ENCODE data around the gene RP9.

The RP9 gene

GRCh38 chr7:33109005-33109757 is at the start of gene RP9:
RP9 (minus strand) TSS chr7:33109404; CDS start chr7:33109372, 32 bp downstream.
- TF ChIP-seq CTCF (IDR thresholded peaks at IDR 0.05; ENCODE audit: low read length, missing control alignments) = no peak
- DNase-seq (ENCODE audit: low read depth) = peak; percentile 53
- peak within 1 kb of the TSS; percentile 83 for H3K4me3 ChIP-seq (replicated peaks; ENCODE audit: low read depth, low read length)

DNA sequence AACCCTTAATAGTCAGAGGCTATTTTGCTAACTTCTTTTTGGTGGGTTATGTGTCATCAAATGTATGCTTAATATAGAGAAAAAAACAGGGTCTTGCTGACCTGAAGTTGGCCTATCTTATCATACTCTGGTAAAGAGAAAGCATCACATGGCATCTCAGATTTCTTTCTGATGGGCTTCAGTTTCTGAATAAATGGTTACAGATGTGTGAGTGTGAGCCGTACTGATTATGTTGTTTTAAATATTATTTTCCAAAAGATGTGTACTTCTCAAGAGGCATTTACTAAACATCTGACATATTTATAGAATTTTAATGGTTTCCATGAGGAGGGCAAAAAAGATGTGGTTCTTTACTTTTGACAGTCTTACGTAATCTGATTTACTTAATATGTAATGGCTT is 48.6 kb upstream of the RP9 start:
- TF ChIP-seq CTCF (IDR thresholded peaks at IDR 0.05; ENCODE audit: low read length, missing control alignments) = no peak

DNA sequence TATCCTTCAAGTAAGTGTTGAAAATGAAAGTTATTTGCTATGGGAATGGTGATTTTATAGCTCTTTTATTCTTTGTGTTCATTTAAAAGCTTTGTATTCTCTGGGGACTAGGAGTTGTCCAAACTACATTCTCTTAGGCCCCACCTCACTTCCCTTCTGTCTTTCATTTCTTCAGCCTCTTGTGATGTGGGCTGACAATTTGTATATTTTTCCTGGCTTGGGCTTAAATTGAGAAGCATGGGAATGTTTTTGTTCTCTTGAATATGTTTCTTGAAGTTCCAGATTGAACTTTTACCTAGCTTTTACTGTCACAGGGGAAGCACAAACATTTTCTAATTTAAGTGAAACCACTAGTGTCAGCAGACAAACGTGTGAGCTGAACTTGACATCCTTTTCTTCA is 48.1 kb upstream of the RP9 start:
- no peak overlapping the region for H3K4me3 ChIP-seq (replicated peaks; ENCODE audit: low read depth, low read length)
- peak; percentile 34 for DNase-seq (ENCODE audit: low read depth)
- no peak for TF ChIP-seq CTCF (IDR thresholded peaks at IDR 0.05; ENCODE audit: low read length, missing control alignments)

More for the DNA sequence above, 48.6 kb upstream of the RP9 start:
- DNase-seq (ENCODE audit: low read depth) = no peak
- H3K4me3 ChIP-seq (replicated peaks; ENCODE audit: low read depth, low read length) = no peak overlapping the region

DNA sequence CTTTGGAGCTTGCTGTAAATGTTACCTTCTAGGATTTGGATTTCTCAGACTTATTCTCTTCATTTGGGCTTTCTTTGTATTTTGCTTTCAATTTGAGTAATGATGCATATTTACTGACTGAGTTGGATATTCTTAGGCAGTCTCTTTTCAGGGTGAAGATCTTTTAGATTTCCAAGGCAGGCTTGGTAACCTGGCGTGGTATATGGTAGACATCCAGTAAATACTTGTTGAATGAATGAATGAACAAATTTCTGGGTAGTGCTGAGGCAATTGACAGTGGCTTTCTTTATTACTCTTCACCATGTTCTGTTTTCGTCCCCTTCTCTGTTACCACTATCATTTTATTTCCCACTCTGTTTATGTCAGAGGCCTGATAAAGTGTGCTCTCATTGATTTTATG is 47.2 kb upstream of the RP9 start:
- TF ChIP-seq CTCF (IDR thresholded peaks at IDR 0.05; ENCODE audit: low read length, missing control alignments) = no peak
- no peak for DNase-seq (ENCODE audit: low read depth)
- no peak overlapping the region for H3K4me3 ChIP-seq (replicated peaks; ENCODE audit: low read depth, low read length)

- H3K4me3 ChIP-seq (replicated peaks; ENCODE audit: low read depth, low read length) = no peak overlapping the region
- TF ChIP-seq CTCF (IDR thresholded peaks at IDR 0.05; ENCODE audit: low read length, missing control alignments) = no peak
- DNase-seq (ENCODE audit: low read depth) = peak; percentile 8
Measured at GRCh38 chr7:33155811-33156210, 46.6 kb upstream of the RP9 start.

GRCh38 chr7:33152087-33152486 is 42.9 kb upstream of the RP9 start:
- no peak for DNase-seq (ENCODE audit: low read depth)
- H3K4me3 ChIP-seq (replicated peaks; ENCODE audit: low read depth, low read length) = no peak overlapping the region
- TF ChIP-seq CTCF (IDR thresholded peaks at IDR 0.05; ENCODE audit: low read length, missing control alignments) = no peak

DNA sequence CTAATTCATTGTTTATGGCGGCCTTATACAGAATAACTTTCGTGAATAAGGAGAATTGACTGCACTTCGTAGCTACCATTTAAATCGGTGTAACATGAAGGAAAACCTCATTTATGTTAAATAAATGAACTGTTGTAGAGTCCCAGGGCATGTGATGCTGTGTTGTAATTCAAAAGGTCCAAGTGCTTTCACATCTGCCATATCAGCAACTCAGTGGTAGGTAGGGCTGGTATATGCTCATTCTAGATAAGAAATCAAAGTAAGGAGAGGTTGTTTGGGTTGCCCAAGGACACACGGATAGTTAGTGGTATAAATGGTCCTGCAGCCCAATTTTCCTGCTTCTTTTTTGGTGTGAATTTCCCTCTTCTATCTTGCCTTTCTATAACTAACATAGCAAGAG is 36.0 kb upstream of the RP9 start:
- DNase-seq (ENCODE audit: low read depth) = no peak
- H3K4me3 ChIP-seq (replicated peaks; ENCODE audit: low read depth, low read length) = no peak overlapping the region
- no peak for TF ChIP-seq CTCF (IDR thresholded peaks at IDR 0.05; ENCODE audit: low read length, missing control alignments)
